GM19452 (cell line): ENCODE measurements around the gene C1orf52.
"Not testable (repeated sequence)": the region's sequence is repeated elsewhere in the genome, so short reads cannot be mapped to it uniquely, and the experiment has no call there.

ENCODE experiments used
- ATAC-seq: cut with Tn5 transposase; IDR thresholded peaks from one replicate; pipeline ENCODE4 v1.9.1; 2021; ENCODE audit not compliant: unreplicated experiment

Gene C1orf52

GRCh38 chr1:85278853-85279314 is 19.4 kb upstream of the C1orf52 start:
- ATAC-seq, result no peak

GRCh38 chr1:85277802-85278201 is 18.3 kb upstream of the C1orf52 start:
- no peak for ATAC-seq

GRCh38 chr1:85276978-85277639 is 17.6 kb upstream of the C1orf52 start:
- ATAC-seq, result no peak

GRCh38 chr1:85276215-85276977 is 16.9 kb upstream of the C1orf52 start, which contains the start of gene BCL10:
Gene BCL10, minus strand, starts transcription at chr1:85276632. Its CDS starts 280 bp downstream, at chr1:85276352.
- peak; percentile 96 for ATAC-seq

- no peak for ATAC-seq
Measured at GRCh38 chr1:85275701-85276214, 16.3 kb upstream of the C1orf52 start.

GRCh38 chr1:85274969-85275453 is 15.5 kb upstream of the C1orf52 start:
- no peak for ATAC-seq

- ATAC-seq, result no peak
Measured at GRCh38 chr1:85273397-85273796, 13.9 kb upstream of the C1orf52 start.

GRCh38 chr1:85268801-85269585 is 9.5 kb upstream of the C1orf52 start:
- ATAC-seq, result no peak

- ATAC-seq, result no peak
Measured at GRCh38 chr1:85267313-85267712, 7.9 kb upstream of the C1orf52 start.

- no peak for ATAC-seq
Measured at GRCh38 chr1:85264150-85264549, 4.7 kb upstream of the C1orf52 start.

GRCh38 chr1:85262985-85263384 is 3.5 kb upstream of the C1orf52 start:
- ATAC-seq, result no peak

- ATAC-seq, result peak; percentile 19
Measured at GRCh38 chr1:85259912-85260274, 431 bp upstream of the C1orf52 start.

- ATAC-seq, result no peak
Measured at GRCh38 chr1:85258536-85259117, 835 bp downstream of the C1orf52 start.

- ATAC-seq, result not testable (repeated sequence)
Measured at GRCh38 chr1:85249042-85249441, 10.4 kb downstream of the C1orf52 start.

GRCh38 chr1:85245891-85246290 is 13.6 kb downstream of the C1orf52 start:
- ATAC-seq, result no peak

GRCh38 chr1:85245456-85245855 is 14.0 kb downstream of the C1orf52 start:
- no peak for ATAC-seq

GRCh38 chr1:85244271-85245061 is 15.0 kb downstream of the C1orf52 start:
- ATAC-seq, result no peak

- no peak for ATAC-seq
Measured at GRCh38 chr1:85243372-85243771, 16.1 kb downstream of the C1orf52 start.

- ATAC-seq, result no peak
Measured at GRCh38 chr1:85240643-85241042, 18.8 kb downstream of the C1orf52 start.

- ATAC-seq, result no peak
Measured at GRCh38 chr1:85240174-85240601, 19.3 kb downstream of the C1orf52 start.
